ENCODE data around the gene DARS1.

DARS1 gene

GRCh38 chr2:135985018-135985825 lies at the start of gene DARS1:
Gene DARS1, minus strand, starts transcription at chr2:135985626. Its CDS starts 158 bp downstream, at chr2:135985468.
- DNase-seq (ENCODE audit: low read depth in 2 of 2, low spot score in 1 of 2) = peak; percentile 45 to 59

DNA sequence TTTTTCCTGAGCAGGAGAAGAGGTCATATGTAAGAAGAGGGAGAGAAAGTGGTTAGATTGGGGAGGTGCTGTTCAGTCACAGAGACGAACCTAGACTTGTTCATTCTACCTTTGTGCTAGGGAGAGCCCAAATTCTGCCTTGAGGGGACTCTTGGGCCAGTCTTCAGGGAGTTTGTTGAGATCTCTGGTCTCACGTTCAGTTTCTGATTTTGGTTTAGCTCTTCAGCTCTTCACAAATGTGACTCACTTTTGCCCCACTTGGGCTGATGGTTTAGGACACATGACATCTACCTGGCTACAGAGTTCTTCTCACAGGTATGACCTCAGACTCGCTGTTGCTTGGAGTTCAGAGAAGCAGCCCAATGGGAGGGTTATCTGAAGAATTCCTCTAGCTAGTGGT lies 49.2 kb upstream of the DARS1 start:
- no peak for DNase-seq (ENCODE audit: low read depth in 2 of 2, low spot score in 1 of 2)

DNA sequence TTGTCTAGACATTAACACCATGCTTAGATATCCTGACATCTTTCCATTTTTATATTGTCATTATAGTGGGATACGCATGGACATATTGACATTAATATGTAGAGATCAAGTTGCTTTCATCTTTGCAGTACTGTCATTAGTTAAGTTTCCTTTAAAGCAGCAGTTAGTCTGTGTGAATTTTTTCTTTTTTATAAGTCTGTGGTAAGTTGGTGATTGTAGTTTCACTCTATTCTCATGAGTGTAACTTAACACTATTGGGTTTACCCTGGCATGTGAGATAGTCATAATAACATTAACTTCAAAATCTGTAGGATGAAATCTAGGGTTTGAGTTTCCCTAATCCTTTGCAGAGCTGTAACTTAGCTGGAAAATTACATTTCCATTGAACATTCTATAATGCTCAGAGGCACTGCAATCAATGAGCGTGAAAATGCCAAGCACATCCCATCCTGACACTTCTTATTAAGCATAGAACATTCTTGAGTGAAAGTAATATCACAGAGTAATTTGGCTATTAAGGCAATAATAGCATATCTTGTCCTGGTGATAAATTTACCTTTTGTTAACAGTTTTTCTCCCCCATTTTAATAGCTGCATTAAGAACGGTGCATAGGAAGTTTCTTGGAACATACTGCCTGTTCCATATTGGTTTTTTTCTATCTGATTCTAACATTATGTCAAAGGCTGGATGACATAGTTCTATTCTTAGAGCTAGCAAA lies 47.5 kb upstream of the DARS1 start:
- DNase-seq (ENCODE audit: low read depth in 2 of 2, low spot score in 1 of 2) = no peak

GRCh38 chr2:136032192-136032591 lies 46.8 kb upstream of the DARS1 start:
- DNase-seq (ENCODE audit: low read depth in 2 of 2, low spot score in 1 of 2) = no peak

- no peak for DNase-seq (ENCODE audit: low read depth in 2 of 2, low spot score in 1 of 2)
These were observed 46.3 kb upstream of the DARS1 start for GRCh38 chr2:136031711-136032110.

- DNase-seq (ENCODE audit: low read depth in 2 of 2, low spot score in 1 of 2) = no peak
These were observed 45.0 kb upstream of the DARS1 start for GRCh38 chr2:136030406-136030805.

- no peak for DNase-seq (ENCODE audit: low read depth in 2 of 2, low spot score in 1 of 2)
These were observed 43.7 kb upstream of the DARS1 start for GRCh38 chr2:136029149-136029548.

GRCh38 chr2:136028001-136028400 lies 42.6 kb upstream of the DARS1 start:
- no peak for DNase-seq (ENCODE audit: low read depth in 2 of 2, low spot score in 1 of 2)

DNA sequence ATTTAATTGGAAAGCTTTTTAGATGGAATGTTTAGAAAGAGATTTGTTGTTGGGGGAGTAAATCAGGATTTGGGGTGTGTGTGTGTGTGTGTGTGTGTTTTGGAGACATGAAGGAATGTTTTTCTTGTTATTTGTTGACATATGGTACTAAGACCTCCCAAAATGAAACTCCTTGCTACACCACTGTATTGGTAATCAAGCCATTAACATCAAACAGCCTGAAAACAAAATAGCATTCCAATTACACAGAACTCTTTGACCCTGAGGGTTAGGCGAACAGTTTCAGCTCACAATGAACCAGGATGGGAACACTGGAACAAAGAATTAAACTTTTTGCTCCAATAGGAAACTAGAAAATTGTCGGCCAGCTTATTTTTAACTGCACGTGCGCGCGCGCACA lies 41.7 kb upstream of the DARS1 start:
- no peak for DNase-seq (ENCODE audit: low read depth in 2 of 2, low spot score in 1 of 2)

DNA sequence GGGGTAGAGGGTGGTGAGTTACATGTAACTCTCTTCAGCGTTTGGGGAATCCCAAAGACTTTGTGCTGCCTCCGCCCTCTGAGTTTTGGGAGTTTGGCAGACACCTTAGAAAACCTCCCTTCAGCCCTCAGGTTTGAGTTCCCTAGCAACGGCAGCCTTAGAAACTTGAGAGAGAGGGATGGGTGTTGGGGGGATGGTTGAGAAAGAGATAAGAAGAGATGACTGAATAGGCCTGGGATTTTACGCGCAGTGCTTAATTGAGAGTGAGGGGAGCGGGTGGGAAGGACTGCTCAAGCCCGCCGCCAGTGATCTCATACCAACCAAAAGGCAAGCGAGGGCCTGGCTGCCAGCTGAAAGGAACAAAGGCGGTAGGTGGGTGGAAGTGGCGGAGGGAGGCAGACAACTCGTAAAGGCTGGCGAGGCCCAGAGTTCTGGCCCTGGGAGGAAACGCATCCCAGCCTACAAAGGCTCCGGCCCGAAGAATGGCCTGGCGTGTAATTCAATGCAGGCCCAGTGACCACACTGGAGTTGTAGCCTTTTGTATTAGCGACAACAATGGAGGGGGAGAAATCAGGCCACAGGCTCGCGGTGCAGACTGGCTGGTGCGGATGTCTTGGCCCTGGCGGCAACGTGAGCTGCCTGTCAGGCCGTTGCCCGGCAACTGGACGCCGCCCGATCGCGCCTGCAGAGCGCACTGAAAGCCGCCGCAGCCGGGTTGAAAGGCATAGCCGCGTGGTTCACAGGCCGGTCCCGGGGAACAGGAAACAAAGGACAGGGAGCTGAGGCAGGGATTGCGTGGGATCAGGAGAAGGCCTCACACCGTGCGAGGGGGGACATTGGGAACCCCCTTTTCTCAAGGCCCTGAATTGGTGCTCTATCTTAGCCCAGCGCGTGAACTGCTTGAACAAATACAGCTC lies 39.9 kb upstream of the DARS1 start:
- no peak for DNase-seq (ENCODE audit: low read depth in 2 of 2, low spot score in 1 of 2)

- no peak for DNase-seq (ENCODE audit: low read depth in 2 of 2, low spot score in 1 of 2)
These were observed 39.2 kb upstream of the DARS1 start for GRCh38 chr2:136024616-136025015.

DNA sequence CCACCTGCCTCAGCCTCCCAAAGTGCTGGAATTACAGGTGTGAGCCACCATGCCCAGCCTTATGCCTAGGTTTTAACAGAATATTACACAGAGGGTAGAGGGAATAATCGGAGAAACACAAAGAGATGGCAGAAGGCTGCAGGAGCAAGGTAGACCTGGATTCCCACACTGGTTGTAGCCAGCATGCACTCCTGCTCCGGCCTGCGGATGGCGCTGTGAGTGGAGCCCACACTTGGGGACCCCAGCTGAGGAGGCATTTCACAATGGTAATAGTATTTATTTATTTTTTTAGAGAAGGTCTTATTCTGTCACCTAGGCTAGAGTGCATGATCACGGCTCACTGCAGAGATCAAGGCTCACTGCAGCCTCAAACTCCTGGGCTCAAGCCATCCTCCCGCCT lies 38.8 kb upstream of the DARS1 start:
- no peak for DNase-seq (ENCODE audit: low read depth in 2 of 2, low spot score in 1 of 2)

GRCh38 chr2:136023416-136023815 lies 38.0 kb upstream of the DARS1 start:
- no peak for DNase-seq (ENCODE audit: low read depth in 2 of 2, low spot score in 1 of 2)

GRCh38 chr2:136022396-136023146 lies 37.1 kb upstream of the DARS1 start:
- DNase-seq (ENCODE audit: low read depth in 2 of 2, low spot score in 1 of 2) = no peak

DNA sequence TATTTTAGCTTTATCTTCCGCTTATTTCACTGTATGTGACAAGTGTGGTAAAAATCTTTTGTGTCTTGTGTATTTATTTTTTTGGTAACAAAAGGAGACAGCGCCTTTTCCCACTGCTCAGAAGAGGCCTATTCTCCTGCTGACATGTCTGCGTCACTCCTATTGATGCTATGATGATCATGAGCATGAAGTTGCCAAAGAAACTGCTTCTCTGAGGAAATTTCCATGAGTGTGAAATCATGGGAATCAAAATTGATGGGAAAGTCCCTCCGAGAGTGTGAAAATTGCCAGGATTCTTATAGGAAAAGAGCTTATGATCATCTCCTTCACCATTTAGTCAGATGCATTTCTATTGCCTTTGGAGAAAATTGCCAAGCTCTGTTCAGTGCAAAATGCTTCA lies 36.5 kb upstream of the DARS1 start:
- DNase-seq (ENCODE audit: low read depth in 2 of 2, low spot score in 1 of 2) = no peak

GRCh38 chr2:136021406-136021805 lies 36.0 kb upstream of the DARS1 start:
- no peak for DNase-seq (ENCODE audit: low read depth in 2 of 2, low spot score in 1 of 2)

GRCh38 chr2:136020831-136021230 lies 35.4 kb upstream of the DARS1 start:
- DNase-seq (ENCODE audit: low read depth in 2 of 2, low spot score in 1 of 2) = no peak

GRCh38 chr2:136019825-136020224 lies 34.4 kb upstream of the DARS1 start:
- DNase-seq (ENCODE audit: low read depth in 2 of 2, low spot score in 1 of 2) = no peak

DNA sequence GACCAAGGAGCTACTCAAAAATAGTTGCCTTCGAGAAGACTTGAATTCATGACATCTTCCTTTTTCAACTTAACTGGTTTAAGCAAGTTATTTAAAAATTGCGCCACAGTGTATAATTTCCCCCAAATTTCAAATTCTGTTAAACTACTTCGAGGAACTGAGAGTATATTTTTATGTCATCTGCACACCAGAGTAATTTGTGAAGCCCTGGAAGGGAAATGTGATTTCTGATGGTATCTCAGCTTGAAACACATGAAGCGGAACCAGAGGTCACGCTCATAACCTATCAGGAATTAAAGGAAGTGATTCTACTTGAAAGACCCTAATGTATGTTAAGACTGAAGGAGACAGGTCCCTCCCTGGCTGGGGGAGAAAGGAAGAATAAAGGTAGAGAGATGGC lies 33.9 kb upstream of the DARS1 start:
- no peak for DNase-seq (ENCODE audit: low read depth in 2 of 2, low spot score in 1 of 2)

DNA sequence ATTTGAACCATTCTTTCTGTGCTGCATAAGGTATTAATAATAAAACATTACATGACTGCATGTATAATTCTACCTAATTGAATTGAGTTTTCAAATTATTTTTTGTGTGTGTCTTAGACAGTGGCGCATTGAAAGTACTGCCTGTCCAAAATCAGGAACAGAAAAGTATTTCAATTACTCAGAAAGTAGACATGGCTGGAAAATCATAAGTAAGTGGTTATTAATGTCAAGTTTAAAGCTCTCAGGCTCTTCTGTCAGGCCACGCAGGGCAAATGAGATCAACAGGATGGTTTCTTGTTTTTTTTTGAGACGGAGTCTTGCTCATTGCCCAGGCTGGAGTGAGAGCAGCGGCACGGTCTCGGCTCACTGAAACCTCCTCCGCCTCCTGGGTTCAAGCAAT lies 32.4 kb upstream of the DARS1 start:
- no peak for DNase-seq (ENCODE audit: low read depth in 2 of 2, low spot score in 1 of 2)

GRCh38 chr2:136016836-136017235 lies 31.4 kb upstream of the DARS1 start:
- DNase-seq (ENCODE audit: low read depth in 2 of 2, low spot score in 1 of 2) = no peak
